HG03066 (cell line): Measurements from ENCODE around the gene SCN8A.
"Not testable (repeated sequence)": the region's sequence is repeated elsewhere in the genome, so short reads cannot be mapped to it uniquely, and the experiment has no call there.

Experiments used
- ATAC-seq: cut with Tn5 transposase; IDR thresholded peaks from one replicate; pipeline ENCODE4 v1.9.1; 2021; ENCODE audit warnings: low read depth; ENCODE audit not compliant: unreplicated experiment

Gene SCN8A

DNA sequence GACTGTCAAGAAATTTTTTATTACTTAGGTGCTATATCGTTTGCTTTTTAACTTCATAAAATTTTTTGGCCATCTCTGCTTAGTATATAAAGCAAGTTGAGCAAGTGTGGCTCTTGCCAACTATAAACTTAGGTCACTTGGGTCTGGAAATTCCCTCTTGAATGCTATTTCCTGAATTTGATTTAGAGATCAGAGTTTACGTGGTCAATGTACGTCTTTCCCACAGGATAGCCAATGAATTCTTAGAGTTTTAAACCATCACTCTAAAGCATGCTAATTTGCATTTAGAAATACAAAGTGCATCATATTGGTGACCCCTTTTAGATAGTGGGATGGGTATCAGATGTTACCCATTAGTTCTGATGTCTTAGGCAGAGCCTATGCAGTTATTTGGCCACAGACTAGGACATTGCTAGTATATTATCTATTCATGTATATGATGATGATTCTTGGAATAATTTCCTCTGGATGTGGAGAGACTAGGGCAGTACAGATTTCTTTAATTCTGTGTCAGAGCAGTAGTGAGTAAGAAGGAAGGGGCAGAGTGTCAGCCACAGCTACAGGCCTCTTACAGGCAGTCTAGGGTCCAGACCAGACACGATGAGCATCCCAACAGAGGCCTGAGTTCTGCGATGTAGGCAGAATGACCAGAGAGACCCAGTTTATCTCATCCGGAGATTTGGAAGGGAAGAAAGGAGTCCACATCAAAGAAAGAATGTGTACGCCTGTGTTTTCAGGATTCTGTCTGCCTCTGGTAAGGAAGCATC is 30.3 kb downstream of the SCN8A start:
- ATAC-seq, result no peak

DNA sequence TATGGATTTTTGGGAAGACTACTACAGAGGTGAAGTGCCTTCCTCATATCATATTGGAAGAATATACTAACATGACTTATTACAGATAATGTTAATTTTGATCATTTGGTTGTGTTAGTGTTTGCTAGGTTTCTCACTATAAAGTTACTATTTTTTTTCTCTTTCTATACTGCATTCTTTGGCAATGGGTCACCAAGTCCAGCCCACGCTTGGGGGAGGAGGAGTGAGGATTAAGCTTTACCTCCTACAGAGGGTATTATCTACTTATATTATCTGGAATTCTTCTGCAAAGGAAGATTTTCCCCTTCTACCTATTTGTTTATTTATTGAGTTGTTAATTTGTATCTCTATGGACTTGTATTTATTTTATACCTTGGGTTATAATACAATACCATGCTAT is 31.5 kb downstream of the SCN8A start:
- ATAC-seq, result no peak

DNA sequence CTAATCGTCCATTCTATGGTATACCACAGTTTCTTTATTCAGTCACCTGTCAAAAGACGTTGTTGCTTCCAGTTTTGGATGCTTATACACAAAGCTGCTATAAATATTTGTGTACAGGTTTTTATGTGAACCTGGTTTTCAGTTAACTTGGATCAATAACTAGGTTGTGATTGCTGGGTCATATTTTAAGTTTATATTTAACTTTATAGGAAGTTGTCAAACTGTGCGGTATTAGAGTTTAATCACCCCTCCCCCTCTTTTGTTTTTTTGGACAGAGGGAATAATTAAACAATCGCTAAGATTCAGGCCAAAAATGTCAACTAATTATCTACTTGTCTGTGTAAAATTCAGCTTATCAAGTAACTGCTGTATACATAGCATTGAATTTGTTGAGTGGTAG is 34.3 kb downstream of the SCN8A start:
- no peak for ATAC-seq

DNA sequence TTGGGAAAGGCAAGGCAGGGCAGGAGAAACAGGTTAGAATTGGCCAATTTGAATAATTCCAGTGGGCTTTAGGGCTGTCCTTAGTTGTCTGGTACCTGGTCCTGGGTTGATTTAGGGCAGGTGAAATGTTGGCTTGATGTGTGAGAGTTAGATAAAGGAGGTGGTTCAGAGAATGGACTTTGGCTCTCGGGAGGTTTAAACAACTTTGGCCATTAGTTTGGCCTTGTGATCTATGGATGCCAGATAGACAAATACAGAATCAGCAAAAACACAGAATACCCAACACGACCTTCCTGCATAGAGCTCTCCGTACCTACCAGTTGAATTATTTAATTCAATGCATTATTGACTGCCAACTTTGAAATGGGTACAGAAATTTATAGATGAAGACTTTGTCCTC is 35.1 kb downstream of the SCN8A start:
- no peak for ATAC-seq

DNA sequence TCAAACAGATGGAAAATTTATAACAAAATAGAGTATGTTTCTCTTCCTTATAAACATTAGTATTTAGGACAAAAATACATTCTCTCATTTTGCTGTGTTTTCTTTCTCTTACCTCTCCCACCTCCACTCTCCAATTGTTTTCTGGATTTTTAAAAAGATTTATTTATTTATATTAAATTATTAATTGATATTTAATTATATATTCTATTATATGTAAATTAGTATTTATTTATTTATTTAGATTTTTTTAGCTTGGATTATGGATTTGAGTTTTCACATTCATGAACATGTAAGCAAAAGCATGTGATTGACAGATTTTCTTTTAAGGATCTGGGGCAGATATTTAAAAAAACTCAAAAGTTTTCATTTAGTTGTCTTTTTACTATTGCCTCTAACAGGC is 35.6 kb downstream of the SCN8A start:
- ATAC-seq, result no peak

DNA sequence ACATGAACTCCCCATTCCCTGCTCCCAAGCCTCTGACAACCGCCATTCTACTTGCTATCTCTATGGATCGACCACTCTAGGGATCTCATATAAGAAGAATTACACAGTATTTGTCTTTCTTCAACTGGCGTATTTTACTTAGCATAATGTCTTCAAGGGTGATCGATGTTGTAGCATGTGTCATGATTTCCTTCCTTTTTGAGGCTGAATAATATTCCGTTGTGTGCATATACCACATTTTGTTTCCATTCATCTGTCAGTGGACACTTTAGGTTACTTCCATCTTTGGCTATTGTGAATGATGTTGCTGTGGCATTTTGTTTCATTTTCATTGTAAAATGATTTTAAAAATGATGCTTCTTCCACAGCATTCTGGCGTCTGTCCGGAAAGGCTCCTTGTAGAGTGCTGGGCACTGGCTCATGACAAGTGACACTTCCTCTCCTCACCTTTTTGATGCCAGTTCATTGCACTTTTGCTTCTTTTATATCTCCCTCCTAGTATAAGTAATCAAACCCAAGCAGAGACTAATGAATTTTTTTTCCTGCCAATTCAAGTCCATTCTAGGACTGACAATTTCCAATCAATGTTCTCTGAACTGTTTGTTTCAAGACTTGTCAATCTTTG is 39.3 kb downstream of the SCN8A start:
- ATAC-seq, result no peak

DNA sequence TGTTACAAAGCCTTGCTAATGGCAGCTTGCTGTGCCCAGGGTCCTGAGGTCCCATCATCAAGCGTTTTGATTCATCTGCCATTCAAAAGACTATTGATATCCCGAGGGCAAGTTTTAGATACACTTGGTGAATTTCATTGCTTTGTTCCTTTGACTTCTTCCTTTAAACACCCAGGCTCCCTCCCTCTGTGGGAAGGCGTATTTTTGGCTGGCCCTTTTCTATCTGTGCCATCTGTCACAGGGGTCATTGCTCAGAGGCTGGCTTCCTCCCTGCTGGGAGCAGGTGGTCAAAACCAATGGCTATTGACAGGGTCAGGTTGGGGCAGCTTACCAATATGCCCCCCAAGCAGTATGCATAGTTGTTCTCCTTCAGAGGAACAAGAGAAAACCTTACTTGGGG is 40.0 kb downstream of the SCN8A start:
- no peak for ATAC-seq

DNA sequence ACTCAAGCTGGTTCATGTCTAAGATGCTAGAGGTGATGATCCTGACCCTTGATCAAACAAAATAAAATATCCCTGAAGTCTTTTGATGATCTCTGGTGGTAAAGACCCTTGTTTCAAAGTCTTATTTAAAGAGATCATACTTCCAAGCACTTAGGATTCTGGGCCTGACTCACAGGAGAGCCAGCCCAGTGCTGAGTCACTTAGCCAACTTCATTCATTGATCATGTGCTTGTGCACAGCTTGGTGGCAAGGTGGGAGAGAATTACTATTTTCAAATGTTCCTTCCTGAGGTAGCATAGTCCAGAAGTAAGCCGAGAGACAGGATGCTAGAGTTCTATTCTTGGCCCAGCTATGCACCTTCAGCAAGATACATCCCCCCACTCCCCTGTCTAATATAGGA is 40.6 kb downstream of the SCN8A start:
- no peak for ATAC-seq

DNA sequence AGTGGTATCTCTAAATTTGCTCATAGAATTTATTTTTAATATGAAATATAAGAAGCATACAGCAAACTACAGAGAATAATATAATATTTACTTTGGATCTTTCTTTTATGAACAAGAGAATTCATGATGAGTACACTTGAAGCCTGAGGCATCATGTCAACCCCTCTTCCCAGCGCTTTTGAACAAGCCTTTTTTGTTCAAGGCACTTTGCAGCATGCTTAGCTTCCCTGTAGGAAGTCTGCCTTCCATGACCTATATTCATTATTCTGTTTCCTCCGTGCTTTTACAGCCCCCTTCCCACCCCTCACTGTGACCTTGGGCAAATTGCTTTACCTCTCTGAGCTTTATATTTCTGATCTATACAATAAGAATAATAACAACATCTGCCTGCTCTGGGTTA is 41.6 kb downstream of the SCN8A start:
- ATAC-seq, result no peak

DNA sequence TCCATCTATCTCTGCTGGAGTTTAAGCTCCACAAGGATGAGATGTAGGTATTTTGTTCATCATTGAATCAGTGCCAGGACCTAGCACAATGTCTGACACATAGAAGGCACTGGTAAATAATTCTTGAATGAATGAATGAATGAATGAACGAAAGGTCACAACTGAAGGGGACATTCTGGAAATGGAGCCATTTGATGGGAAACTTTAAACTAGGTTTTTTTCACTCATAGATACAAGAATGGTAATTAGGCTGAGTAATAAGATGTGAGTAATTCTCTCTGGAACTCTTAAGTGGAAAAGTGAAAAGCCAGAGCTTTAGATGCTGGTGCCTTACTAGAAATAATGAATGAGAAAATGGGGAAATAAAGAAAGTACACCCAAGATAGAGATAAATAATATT is 44.3 kb downstream of the SCN8A start:
- ATAC-seq, result no peak

DNA sequence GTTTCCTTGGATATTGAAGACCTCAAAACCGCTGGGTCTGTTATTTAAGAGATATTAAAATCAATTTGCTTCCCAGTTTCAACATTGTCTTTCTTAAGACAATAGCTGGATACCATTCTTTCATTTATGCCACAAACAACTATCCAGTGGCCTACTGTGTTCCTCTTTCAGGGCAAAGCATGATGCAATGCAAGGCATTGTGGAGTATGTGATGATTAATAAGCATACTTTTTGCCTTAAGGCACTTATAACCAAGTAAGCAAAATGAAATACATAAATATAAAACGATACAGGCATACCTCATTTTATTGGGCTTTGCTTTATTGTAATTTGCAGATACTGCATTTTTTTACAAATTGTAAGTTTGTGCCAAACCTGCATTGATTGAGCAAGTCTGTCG is 45.5 kb downstream of the SCN8A start:
- no peak for ATAC-seq

DNA sequence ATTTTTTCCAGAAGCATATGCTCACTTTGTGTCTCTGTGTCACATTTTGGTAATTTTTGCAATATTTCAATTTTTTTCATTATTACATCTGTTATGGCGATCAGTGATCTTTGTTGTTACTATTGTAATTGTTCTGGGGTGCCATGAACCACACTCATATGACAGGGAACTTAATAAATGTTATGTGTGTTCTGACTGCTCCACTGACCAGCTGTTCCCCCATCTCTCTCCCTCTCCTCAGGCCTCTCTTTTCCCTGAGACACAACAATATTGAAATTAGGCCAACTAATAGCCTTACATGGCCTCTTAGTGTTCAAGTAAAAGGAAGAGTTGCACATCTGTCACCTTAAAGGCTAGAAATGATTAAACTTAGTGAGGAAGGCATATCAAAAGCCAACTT is 46.0 kb downstream of the SCN8A start:
- ATAC-seq, result no peak

DNA sequence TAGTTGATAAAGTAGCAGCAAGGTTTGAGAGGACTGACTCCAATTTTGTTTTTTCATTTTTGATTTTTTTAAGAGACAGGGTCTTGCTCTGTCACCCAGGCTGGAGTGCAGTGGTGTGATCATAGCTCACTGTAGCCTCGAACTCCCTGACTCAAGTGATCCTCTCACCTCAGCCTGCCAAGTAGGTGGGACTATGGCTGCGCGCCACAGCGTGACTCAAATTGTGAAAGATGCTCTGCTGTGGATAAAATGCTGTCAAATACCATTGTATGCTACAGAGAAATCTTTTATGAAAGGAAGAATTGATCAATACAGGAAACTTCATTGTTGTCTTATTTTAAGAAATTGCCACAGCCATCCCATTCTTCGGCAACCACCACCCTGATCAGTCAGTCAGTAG is 48.3 kb downstream of the SCN8A start:
- ATAC-seq, result no peak

DNA sequence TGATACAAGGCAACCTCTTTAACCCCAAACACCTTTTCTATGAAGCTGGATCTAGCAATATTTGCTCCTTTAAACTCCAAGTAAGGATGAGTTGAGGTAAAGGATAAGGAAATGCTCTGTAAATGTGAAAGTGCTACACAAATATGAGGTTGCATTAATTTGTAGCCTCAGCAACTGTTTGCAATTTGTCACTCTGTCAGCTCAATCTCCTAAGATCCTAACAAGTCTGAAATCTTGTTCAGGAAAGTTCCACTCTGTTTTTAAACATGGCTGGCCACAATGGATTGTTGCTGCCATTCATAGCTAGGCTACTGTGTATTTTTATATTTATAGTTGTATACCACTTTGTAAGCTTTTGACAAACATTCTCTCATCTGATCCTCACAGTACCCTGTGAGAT is 51.3 kb downstream of the SCN8A start:
- no peak for ATAC-seq

DNA sequence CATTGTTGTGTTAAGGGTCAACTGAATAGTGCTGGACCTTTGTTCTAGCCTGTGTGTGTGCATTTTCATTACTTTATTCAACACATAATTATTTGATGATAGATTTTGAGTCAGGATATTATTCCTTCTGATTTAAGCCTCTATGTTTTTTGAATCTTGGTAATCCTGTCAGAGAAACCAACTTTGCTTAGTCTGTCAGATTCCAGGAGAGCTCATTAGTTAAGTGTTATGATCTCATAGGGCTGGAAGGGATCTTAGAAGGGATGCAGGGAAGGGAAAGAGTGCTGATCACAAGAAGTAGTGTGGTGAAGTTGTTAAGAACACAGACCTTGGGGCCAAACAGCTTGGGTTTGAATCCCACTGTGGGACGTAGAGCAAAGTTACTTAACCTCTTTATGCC is 52.9 kb downstream of the SCN8A start:
- no peak for ATAC-seq

DNA sequence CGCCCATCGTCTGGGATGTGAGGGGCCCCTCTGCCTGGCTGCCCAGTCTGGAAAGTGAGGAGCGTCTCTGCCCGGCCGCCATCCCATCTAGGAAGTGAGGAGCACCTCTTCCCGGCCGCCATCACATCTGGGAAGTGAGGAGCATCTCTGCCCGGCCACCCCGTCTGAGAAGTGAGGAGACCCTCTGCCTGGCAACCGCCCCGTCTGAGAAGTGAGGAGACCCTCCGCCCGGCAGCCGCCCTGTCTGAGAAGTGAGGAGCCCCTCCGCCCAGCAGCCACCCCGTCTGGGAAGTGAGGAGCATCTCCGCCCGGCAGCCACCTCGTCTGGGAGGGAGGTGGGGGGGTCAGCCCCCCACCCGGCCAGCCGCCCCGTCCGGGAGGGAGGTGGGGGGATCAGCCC is 53.7 kb downstream of the SCN8A start:
- not testable (repeated sequence) for ATAC-seq

DNA sequence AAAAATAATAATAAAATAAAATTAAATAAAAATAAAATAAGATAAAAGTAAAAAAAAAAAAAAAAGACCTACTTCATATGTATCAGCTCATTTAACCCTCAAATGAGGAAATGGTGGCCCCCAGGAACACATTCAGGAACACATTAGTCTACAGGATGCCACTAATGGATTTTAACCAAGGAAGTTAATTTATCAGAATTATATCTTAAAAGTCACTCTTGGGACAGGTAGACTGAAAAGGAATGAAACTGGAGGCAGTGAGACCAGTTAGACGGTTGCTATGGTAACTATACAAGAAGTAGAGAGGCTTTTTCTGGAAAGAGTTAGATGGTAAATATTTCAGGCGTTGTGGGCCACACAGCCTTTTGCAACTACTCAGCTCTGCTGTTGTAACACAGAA is 54.9 kb downstream of the SCN8A start:
- no peak for ATAC-seq

DNA sequence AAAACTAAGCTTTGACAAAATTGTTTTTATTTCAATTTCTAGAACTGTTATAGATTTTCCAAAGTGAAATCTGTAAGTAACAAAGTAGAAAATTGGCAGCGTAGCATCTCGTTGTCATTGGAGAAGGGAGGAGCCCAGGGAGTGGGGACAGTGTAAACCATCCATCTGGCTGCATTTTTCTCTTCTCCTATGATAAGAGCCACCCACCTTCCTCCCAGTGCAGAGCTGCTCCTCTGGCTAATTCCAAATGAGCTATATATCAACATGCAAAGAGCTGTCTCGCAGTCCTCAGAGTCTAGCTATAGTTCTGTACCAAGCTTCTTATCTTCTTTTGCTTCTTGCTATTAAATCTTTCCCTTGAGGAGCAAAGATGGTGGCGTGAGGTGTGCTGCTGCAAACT is 56.6 kb downstream of the SCN8A start:
- ATAC-seq, result no peak

DNA sequence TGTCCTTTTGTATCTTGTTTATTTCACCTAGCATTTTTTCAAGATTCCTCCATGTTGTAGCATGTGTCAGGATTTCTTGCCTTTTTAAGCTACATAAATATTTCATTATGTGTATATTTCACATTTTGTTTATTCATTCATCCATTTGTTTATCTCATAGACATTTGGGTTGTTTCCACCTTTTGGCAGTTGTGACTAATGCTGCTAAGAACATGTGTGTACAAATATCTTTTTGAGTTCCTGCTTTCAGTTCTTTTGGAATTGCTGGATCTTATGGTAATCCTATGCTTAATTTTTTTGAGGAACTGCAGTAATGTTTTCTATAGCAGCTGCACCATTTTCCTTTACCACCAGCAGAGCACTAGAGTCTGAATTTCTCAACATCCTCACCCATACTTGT is 62.4 kb downstream of the SCN8A start:
- no peak for ATAC-seq

DNA sequence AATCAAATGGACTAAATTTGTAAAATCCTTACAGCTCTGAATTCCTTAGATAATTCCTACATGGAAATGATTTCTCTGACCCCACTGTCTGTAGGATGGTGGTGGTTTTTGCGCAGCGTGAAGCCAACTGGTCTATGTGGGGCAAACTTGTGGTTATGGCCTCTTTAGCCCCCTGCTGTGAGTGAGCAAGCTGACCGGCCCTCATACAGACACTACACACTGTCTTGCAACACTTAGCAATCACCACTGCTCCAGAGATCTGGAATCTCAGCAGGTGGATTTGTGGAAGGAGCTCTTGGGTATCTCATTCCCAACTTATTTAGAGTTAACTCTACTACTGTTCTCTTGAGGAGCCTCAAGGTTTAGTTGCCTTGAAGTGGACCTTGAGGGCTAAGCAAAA is 70.2 kb downstream of the SCN8A start:
- ATAC-seq, result no peak

DNA sequence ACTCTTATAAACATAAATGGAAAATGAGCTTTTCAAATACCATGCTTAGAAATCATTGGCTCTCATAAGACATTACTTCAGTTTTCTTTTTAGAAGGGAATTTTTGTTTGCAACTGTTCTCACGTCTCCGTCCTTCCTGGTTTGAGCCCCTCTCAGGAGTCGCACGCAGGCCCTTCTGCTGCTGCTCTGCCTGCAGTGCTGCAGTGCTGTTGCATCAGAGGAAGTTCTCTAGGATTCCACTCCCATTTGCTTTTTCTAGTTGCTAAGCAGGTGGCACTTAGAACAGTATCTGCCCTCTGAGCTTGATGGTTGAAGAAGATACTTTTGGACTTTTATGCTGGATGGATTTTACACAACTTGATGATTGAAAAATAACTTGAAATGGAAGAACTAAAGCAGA is 70.8 kb downstream of the SCN8A start:
- no peak for ATAC-seq

DNA sequence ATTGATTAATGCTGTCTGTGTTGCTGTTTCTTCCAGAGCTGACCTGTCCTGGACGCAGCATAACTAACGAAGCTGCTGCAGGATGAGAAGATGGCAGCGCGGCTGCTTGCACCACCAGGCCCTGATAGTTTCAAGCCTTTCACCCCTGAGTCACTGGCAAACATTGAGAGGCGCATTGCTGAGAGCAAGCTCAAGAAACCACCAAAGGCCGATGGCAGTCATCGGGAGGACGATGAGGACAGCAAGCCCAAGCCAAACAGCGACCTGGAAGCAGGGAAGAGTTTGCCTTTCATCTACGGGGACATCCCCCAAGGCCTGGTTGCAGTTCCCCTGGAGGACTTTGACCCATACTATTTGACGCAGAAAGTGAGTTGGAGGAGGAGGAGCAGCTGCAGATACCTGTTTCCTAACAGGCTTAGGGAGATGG is 71.7 kb downstream of the SCN8A start:
- no peak for ATAC-seq

DNA sequence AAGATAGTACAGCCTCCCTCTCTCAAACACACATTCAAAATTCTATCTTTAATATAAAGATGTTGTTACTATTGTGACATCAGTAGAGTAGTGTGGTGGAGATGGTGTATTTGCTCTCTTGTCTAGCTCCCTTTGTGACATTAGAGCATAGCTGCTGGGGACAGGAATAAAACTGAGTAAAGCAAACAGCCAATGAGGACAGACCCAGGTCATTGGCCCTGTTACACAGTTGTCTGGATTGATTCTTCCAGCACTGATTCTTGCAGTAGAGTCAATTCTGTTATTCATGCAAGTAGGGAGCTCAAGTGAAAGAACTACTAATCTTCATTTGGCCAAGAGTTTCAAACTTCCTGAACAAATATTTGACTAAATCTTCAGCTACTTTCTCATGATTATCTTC is 72.4 kb downstream of the SCN8A start:
- no peak for ATAC-seq
